ENCODE measurements around the gene BBS5.

DNA sequence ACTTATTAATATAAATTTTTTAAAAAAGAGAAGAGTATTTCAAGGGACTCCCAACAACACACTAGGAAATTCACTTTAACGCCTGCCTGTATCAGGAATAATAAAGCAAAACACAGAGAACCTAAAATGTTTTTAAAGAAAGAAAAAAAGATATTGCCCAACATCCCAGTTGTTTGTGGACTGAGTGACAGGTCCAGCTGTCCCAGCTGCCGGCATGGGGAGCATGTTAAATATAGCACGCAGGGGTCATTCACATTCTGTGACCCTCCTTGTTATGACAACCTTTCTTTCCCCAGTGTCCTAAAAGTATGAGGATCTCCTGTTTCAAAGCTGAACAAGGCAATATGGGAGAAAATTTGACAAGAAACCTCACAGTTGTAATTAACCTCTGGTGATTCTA is 34.6 kb downstream of the BBS5 start:
- TF ChIP-seq, protein P1, sequence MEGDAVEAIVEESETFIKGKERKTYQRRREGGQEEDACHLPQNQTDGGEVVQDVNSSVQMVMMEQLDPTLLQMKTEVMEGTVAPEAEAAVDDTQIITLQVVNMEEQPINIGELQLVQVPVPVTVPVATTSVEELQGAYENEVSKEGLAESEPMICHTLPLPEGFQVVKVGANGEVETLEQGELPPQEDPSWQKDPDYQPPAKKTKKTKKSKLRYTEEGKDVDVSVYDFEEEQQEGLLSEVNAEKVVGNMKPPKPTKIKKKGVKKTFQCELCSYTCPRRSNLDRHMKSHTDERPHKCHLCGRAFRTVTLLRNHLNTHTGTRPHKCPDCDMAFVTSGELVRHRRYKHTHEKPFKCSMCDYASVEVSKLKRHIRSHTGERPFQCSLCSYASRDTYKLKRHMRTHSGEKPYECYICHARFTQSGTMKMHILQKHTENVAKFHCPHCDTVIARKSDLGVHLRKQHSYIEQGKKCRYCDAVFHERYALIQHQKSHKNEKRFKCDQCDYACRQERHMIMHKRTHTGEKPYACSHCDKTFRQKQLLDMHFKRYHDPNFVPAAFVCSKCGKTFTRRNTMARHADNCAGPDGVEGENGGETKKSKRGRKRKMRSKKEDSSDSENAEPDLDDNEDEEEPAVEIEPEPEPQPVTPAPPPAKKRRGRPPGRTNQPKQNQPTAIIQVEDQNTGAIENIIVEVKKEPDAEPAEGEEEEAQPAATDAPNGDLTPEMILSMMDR (IDR thresholded peaks at IDR 0.05): no peak
- TF ChIP-seq POLR2AphosphoS5 (IDR thresholded peaks at IDR 0.05) (no peak), POLR2A (IDR thresholded peaks at IDR 0.05) (no peak)

All from prostate gland (tissue), 2 donors.